Liver (tissue), 3 donors: ENCODE results near the gene TMTC1.

ENCODE experiments used
- CTCF ChIP-seq: fragments of 150-350 bp; IDR thresholded peaks from 2 replicates; pipeline ENCODE4 v1.5.1; 2017; ENCODE audit warnings: improper control_type of control experiment, low read depth, low read length; ENCODE audit not compliant: missing input control
- GABPA ChIP-seq, 2 donors: IDR thresholded peaks in 1 of 2; conservative IDR thresholded peaks in 1 of 2; 2 replicates each; pipeline ENCODE4 v1.6.1; 2016; ENCODE audit warnings: antibody characterized with exemption in 2 of 2, mild to moderate bottlenecking in 1 of 2, moderate library complexity in 1 of 2
- JUND ChIP-seq, 2 donors: IDR thresholded peaks; 2 replicates each; pipeline ENCODE4 v1.6.1; 2016; ENCODE audit warnings: antibody characterized with exemption in 2 of 2
- RAD21 ChIP-seq, 2 donors: IDR thresholded peaks; 2 replicates each; pipeline ENCODE4 v1.6.1; 2016; ENCODE audit warnings: antibody characterized with exemption in 2 of 2, mild to moderate bottlenecking in 2 of 2
- SP1 ChIP-seq: IDR thresholded peaks from 2 replicates; pipeline ENCODE4 v1.6.1; 2018; ENCODE audit warnings: antibody characterized with exemption, mild to moderate bottlenecking
- TAF1 ChIP-seq: conservative IDR thresholded peaks from 2 replicates; pipeline ENCODE4 v1.6.1; 2016; ENCODE audit warnings: antibody characterized with exemption, mild to moderate bottlenecking
- YY1 ChIP-seq: IDR thresholded peaks from 2 replicates; pipeline ENCODE4 v1.6.1; 2016; ENCODE audit warnings: antibody characterized with exemption, mild to moderate bottlenecking
- TF ChIP-seq, protein P1 (sequence below): IDR thresholded peaks from 2 replicates; pipeline ENCODE4 v1.6.1; 2016; ENCODE audit warnings: antibody characterized with exemption, mild to moderate bottlenecking
- donor health status: healthy.
- donor health status: healthy.

- TF ChIP-seq CTCF (no peak), JUND (IDR thresholded peaks at IDR 0.05) (no peak), RAD21 (IDR thresholded peaks at IDR 0.05) (no peak), YY1 (no peak), GABPA (IDR thresholded peaks at IDR 0.05 in 1 of 2, conservative IDR thresholded peaks at IDR 0.05 in 1 of 2) (no peak), TAF1 (no peak), SP1 (no peak)
- TF ChIP-seq, protein P1, sequence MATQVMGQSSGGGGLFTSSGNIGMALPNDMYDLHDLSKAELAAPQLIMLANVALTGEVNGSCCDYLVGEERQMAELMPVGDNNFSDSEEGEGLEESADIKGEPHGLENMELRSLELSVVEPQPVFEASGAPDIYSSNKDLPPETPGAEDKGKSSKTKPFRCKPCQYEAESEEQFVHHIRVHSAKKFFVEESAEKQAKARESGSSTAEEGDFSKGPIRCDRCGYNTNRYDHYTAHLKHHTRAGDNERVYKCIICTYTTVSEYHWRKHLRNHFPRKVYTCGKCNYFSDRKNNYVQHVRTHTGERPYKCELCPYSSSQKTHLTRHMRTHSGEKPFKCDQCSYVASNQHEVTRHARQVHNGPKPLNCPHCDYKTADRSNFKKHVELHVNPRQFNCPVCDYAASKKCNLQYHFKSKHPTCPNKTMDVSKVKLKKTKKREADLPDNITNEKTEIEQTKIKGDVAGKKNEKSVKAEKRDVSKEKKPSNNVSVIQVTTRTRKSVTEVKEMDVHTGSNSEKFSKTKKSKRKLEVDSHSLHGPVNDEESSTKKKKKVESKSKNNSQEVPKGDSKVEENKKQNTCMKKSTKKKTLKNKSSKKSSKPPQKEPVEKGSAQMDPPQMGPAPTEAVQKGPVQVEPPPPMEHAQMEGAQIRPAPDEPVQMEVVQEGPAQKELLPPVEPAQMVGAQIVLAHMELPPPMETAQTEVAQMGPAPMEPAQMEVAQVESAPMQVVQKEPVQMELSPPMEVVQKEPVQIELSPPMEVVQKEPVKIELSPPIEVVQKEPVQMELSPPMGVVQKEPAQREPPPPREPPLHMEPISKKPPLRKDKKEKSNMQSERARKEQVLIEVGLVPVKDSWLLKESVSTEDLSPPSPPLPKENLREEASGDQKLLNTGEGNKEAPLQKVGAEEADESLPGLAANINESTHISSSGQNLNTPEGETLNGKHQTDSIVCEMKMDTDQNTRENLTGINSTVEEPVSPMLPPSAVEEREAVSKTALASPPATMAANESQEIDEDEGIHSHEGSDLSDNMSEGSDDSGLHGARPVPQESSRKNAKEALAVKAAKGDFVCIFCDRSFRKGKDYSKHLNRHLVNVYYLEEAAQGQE, result no peak
Observed at GRCh38 chr12:29733060-29733459, 50.7 kb downstream of the TMTC1 start.
